ENCODE measurements around the gene SMLR1.

The SMLR1 gene

DNA sequence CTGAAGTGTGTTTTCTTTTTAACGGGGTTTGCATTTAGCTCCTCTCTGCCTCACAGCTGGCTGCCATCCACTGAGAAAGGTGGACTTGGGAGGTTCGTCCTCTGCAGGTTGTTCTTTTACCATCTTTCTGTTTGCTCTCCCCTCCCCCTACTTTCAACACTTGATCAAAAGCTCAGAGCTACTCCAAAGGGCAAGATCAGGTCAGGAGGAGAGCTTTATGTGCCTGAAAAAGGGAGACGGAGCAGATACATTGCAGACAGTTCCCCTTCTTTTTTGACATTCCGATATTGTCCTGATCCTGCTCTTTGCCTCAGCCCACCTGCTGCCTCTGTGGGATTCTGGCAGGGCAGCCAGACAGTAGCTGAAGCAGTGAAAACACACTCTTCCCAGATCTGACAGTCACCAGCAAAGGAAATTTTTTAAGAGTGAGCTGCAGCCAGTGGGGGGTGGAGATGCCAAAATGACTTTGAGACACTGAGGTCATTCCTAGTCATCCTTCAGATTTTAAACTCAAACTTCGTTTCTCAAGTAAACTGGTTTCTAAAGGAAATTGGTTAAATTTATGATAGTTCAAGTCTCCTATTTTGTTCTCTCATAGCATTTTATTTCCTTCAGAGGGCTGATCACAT lies 26.5 kb downstream of the SMLR1 start:
- DNase-seq, result no peak

DNA sequence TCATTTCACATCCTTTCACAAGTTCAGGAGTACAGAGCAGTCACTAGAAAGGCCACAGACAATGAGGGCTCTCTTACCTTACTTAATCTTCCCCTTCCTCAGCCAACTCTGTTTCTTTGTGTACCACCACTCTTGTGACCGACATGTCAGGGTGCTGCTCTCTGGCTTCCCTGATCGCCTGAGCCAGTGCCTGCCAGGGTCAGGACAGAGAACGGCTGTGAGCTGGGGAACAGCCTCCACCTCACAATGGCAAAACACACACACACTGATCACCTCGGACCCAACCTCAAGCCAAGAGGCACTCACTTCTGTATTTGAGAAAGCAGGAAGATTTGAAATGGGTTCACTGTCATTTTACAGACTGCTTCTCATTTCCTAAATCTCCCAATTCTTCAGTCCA lies 30.8 kb downstream of the SMLR1 start:
- no peak for DNase-seq

DNA sequence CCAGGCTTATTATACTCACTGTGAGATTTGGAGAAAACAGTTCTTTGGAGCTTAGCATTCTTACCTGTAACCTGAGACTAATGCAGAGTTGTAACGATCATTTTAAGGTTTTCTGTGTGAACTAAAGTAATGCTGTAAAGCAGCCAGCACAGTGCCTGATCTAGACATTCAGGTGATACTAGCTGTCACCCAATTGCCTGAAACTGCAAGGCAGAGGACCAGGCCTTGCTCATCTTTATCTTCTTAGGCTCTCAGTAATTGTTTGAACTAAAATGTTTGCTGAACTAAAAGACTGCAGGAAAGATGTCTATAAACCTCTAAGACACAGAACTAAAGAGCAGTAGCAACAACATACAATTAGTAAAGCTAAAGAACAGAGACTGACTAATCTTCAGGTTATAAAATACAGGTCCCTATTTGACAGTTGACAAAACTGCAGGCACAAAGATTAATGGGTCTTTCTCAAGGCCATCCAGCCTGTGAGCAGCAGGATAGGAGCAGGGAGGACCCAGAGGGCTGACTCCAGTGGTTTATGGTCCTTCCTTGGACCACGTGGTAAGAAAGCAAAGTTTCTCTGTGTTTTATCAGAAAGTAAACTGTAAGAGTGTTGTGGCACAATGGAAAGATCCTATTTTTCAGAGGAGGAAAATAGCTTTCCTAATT lies 31.4 kb downstream of the SMLR1 start:
- DNase-seq, result no peak

DNA sequence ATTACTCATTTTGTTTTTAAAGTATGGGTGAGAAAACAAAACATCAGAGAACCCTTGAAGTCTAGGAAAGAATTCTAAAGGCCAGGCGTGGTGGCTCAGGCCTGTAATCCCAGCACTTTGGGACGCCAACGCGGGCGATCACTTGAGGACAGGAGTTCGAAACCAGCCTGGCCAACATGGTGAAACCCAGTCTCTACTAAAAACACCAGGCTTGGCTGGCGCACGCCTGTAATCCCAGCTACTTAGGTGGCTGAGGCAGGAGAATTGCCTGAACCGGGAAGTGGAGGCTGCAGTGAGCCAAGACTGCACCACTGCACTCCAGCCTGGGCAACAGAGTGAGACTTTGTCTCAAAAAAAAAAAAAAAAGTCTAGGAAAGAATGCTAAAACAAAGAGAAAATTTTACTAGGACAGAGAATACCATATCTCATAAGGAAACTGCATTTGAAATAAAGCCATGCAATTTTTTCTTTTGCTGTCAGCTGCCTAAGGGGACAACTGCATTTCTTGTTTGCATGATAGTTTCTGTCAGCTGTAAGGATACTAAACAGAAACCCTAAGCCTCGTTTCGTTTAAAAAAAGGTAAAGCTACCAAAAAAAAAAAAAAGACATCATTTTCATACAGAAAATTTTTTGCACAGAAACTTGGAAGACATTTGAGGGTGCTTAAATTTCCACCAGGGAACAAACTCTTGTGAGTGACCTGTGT lies 32.1 kb downstream of the SMLR1 start:
- no peak for DNase-seq

DNA sequence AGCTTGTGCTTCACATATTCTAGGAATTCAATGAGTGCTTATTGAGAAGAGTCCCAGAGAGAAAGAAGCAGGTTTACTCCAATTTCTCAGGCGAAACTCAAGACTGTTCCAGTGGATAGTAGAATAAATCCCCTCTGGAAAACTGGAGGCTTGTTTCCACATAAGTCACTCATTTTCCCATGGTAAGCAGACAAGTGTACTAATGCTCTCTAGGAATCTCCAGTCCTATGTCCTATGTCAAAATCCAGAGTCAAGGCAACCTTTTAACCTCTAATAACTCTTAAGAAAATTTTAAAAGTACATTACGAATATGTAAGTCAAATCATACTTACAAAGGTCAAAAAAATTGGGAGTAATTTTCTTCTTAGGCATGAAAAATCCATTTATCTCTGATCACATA lies 35.2 kb downstream of the SMLR1 start:
- no peak for DNase-seq

DNA sequence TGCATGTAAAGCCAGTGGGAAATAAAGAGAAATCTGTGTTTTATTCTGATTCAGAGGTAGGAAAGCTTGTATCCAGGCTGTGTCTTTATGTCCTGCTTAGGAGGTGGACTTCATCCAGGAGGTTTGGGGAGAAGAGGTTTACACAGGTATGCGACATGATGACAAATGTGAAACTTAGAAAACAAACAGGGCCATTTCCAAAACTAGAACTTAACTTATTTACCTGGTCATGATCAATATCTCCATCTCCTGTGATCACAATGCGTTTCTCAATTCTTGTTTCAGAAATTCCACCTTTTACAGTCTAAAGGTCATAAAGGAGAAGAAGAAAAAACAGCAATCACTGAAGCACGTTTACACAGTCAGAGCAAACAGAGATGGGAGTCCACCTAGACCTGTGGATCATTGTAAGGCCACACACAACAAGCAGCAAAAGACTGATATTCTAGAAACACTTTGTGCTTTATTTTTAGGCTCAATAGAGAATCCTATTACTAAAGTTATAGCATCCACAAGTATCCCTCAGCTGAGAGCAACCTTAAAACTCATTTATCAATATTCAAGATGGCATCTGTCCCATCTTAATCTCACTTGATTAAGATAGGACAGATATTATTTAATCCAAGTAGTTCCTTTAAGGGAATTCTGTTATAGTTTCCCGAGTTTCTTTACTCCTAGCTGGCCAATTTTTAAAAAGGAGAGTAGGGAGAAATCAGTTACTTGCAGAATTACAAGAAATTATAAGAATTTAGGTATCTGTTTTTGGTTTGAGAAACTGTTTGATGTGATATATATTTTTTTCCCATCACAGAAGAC lies 36.4 kb downstream of the SMLR1 start:
- DNase-seq, result no peak

DNA sequence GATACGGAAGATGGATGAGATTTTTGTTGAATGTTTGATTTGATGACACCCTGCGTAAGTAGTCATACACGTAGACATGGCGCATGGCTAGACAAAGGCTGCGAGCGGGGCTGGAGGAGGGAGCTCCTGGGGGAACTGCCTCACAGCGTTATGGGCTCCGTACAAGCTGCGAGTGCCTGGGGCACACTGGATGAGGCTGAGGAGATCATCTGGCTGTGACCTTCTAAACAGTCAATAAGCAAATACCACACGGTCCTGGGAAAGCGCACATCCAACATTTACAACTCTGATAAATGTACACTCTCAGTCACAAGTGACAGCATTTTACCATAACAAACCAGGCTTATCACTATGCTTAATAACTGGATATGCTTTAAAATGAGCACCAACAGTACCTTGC lies 37.1 kb downstream of the SMLR1 start:
- DNase-seq, result no peak

DNA sequence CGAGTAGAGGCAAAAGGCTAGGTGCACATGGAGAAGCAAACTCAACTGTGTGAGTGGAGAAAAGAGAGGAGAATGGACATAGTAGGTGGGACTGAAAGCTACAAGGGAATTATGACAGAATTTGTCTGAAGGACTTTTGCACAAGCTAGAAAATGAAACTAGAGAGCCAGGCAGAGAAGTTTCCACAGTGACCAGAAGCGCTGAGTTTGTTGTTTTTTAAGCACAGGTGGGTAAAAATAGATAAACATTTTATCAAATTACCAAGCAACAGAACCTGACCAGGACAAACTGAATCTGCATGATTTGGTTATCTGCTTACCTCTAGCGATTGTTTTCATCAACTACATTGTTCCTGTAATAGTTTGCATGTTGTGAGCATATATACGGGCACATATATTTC lies 38.6 kb downstream of the SMLR1 start:
- no peak for DNase-seq

DNA sequence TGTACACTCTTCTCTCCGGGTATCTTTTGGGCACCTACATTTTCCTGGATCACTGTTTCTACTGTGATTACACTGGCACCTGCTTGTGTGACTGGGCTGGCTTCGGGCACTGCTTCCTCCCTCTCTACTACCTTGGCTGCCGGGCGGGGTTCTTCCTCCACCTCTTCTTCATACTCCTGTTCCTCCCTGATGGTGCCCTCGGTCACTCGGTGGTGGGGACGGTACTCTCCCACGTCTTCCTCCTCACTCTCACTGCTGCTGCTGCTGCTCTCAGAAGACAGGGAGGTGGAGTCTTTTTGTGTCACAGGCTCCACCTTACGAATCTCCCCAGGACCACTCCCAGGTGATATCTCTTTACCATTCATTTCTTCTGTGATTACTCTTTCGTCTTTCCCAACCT lies 42.5 kb downstream of the SMLR1 start:
- DNase-seq, result no peak

DNA sequence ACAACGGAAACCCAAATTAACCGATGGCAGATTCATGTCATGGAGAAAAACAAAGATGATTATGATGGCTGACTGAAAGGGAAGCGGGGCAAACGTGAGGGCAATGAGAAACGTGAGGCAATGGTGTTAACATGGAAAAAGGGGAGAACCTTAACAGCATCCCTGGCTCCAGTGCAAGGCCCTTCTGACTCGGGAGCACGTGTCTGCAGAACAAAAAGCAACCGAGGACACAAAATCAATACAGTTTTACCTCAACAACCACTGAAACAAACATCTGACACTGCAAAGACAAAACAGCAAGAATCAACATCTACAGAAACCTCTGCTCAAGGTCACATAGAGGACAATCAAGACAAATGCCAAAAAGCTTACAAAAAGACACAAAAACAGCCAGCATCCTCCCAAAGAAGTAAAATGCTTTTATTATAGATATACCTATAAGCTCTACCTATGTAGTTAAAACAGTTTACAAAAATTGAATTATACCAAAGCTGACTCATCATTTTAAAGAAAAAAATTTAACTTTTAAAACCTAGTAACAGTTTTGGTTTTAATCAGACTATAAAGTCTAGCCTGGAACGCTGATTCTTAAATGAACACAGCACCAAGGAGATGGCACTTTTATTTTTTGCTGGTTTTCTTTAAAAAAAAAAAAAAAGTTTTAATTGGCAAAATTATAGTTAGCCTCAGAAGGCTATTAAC lies 43.1 kb downstream of the SMLR1 start:
- DNase-seq, result no peak

DNA sequence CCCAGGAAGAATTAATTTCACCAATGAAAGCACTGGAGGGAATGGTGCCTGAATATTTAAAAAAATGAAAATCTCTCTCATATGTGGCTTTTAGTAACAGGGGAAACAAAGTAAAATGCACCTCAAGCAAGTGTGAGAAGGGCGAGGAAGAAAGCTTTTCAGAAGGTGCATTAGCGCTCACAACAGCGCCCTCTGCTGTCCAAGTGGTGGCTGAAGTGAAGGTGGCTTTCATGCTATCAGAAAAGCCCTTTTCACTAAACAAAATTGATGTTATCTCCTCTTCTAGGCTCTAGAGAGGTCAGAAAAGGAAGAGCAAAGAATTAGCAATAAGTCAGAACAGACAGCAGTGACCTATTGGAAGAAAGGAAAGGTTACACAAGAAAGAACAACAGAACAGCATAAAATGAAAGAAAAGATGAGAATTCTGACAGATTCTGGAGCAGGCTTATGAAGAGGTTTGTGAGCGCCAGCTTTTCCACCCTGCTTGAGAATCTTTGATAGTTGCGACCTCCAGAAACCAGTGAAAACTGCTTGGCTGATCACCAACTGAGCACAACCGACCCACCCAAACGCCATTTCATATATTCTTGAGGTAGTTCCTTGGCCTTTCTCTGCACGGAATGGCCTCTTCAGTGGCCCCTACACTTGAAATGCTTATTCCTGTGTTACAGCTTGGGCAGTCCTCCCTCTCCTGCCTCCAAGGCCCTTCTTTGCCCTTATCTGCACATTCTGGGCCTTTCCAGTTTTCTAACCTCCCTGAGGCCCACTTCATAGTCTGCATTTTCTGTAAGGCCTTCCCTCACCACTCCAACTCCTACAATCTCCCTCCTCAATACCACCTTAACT lies 45.3 kb downstream of the SMLR1 start:
- no peak for DNase-seq

DNA sequence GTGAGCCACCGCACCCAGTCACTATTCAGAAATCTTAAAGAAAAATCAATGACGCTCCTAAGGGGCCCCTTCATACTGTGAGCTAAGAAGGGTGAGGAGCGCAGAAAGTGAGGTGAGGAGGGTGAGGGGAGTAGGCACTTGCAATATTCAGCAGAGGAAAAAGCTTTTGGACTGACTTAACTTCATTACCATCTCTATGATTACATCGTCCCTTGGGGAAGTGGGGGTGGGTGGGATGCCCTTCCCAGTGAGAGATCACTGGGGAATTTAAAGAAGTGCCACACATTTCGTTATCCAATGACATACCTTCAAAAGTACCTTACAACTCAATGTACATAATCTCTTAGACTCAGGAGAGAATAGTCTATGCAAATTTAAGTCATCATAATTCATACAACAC lies 46.5 kb downstream of the SMLR1 start:
- DNase-seq, result no peak

DNA sequence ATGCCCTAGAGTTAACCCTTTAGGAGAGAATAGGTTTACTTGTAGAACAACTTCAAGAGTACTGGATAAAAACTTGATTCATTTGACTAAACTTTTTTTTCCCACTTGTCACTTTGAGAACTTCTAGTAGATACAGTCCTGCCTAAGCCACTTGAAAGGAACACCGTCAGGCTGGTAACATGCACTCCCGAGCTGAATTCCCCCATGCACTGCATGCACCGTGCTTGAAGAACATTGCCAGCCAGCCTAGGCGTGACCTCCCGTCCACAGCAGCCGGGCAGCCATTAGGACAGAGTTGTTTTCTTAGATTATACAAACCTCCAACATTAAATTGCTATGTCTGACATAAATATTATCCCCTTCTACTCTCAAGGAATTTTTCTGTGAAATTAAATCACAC lies 52.6 kb downstream of the SMLR1 start:
- DNase-seq, result no peak

DNA sequence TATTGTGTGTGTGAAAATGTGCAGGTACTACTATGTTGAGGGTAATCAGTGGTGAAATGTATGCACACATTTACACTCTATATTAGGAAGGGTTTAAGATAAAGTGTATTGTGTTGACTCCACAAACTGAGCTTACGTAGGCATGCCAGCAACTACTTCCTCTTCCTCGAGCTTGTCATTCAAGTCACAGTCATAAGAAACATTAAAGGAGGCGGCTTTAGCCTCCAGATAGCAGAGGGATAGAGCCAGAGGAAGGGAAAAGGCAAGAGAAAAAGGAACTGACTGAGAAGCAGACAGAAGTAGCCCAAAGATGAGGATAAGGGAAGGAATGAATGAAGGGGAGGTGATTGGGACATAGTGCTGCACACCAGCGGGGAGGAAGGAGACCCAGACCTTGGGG lies 55.2 kb downstream of the SMLR1 start:
- DNase-seq, result no peak

DNA sequence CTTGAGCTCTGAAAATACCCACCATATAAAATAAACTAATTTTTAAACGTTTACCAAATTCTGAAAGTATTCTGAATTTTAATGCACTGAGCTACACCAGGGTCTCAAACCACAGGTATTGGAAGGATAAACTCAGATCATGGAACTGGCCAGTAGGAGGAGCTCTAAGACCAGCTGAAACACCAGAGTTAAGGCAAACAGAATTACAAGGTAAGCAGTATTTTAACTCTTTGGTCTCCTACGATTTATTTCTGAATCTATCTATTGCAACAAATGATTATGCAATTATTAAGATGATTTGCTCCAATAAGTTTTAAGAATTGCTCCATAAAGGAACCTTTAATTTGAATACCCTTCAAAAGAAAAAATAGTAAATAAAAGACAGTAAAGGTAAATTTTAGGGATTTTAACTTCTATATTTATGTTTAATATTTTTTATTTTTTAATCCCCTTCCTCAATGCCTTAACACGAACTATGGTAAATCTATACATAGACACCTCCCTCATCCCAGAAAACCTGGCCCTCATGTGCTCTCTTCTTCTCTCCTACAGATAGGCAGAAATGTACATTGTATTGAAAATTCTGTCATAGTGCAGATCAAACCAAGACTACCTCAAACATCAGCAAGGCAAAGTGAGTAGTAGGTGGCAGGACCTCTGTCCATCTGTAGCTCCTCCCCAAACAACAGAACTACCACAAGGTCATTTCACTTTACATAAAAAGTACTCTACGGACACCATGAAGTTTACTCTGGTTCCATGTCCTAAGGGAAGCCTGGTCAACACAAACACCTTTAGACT lies 58.4 kb downstream of the SMLR1 start:
- DNase-seq, result no peak
